T-helper 2 cell treated with Interferon-gamma antibody and Interleukin-4, amounts not matched to agents 5 μg/mL and 100 μg/mL, for 36 hours (primary cell): ENCODE data around the gene DPYSL5.

Experiments used
- DNase-seq: peaks from one replicate; pipeline ENCODE4 v3.0.0; 2021; ENCODE audit warnings: low spot score
- H3K27ac Mint-ChIP-seq: one replicate; pipeline ENCODE4 v1.8.0; 2021; ENCODE audit warnings: mild to moderate bottlenecking, mixed read lengths
- H3K27me3 Mint-ChIP-seq: one replicate; pipeline ENCODE4 v1.8.0; 2021; ENCODE audit warnings: low read depth, mixed read lengths
- H3K36me3 Mint-ChIP-seq: one replicate; pipeline ENCODE4 v1.8.0; 2021; ENCODE audit warnings: low read depth, mixed read lengths
- H3K4me1 Mint-ChIP-seq: one replicate; pipeline ENCODE4 v1.8.0; 2021; ENCODE audit warnings: low read depth, mixed read lengths
- H3K4me3 Mint-ChIP-seq: one replicate; pipeline ENCODE4 v1.8.0; 2022; ENCODE audit warnings: mild to moderate bottlenecking, moderate library complexity, mixed read lengths
- H3K9me3 Mint-ChIP-seq: one replicate; pipeline ENCODE4 v1.8.0; 2021; ENCODE audit warnings: mixed read lengths

Gene DPYSL5

DNA sequence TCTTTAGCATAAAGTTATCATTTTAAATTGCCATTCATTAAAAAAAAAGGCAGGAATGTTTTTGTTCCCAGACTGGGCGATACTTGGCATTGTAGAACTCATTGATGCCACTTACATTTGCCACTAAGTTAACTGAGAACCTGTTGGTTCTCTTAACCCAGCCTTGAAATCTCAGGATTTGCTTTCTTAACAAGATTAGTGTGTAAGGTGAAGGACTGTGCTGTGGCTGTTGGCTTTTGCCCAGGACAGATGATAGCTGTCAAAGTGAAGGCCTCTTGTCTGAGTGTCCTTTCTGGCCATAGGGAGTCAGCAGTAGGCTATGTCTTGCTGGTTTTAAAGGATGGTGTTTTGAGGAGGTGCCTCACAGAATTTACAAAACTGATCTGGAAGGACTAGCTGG, 2.6 kb downstream of the DPYSL5 start:
- no peak for DNase-seq
- H3K36me3 Mint-ChIP-seq: no peaks in the 10 kb centered on the region
- peaks cover 58% of the 10 kb centered on the region for H3K27me3 Mint-ChIP-seq
- peaks cover 3% of the 10 kb centered on the region for H3K4me1 Mint-ChIP-seq
- H3K4me3 Mint-ChIP-seq: no peak overlapping the region
- no peak overlapping the region for H3K27ac Mint-ChIP-seq
- H3K9me3 Mint-ChIP-seq: no peaks in the 10 kb centered on the region

DNA sequence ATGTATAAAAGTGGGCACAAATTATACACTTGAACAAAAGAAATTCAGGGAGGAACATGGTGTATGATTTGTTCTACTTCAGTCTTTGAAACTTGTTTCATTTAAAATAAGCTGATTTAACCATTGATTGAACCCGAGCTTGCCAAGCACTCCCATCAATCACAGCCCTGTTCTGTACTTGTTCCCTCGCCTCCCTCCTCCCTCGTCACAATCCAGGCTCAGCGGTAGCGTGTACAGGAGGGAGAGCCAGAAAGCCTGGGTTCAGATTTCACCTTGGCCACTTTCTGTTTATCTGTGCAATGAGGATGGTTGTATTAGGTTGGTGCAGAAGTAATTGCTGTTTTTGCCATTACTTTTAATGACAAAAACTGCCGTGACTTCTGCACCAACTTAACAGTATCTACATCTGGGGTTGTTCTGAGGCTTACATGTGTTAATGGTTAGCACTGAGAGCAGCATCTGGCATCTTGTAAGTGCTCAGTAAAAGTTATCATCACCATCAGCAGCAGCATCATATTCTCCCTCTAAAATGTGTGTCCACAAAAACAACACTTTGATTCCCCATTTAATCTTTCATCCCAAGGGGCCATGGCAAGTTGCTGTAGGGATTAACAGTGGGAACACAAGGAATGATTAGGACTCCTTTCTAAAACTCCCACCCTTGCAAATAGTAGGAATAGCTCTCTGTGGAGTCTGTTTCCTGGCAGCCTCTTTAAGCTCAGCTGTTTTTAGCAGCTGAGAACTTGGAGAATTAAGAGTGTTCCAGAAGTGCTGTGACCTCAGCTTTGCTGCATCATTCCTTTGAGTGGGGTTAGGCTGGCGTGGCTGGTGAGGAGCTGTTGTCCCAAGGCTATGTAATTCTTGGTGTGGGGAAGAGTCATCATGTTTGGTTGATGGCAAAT, 4.7 kb downstream of the DPYSL5 start:
- Mint-ChIP-seq H3K27ac (no peak overlapping the region), H3K4me3 (no peak overlapping the region), H3K4me1 (no peaks in the 10 kb centered on the region), H3K9me3 (no peaks in the 10 kb centered on the region), H3K27me3 (peaks cover 47% of the 10 kb centered on the region), H3K36me3 (no peaks in the 10 kb centered on the region)
- no peak for DNase-seq

DNA sequence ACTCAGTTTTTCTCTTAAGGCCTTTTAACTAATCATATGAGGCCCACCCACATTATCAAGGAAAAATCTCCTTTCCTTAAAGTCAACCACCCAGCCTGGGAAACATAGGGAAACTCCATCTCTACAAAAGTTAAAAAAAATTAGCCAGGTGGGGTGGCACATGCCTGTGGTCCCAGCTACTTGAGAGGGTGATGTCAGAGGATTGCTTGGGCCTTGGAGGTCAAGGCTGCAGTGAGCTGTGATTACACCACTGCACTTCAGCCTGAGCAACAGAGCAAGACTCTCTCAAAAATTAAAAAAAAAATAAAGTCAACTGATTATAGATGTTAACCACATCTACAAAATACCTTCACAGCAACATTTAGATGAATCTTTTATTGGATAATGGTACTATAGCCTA, 5.8 kb downstream of the DPYSL5 start:
- H3K4me1 Mint-ChIP-seq: no peaks in the 10 kb centered on the region
- no peak overlapping the region for H3K4me3 Mint-ChIP-seq
- H3K27ac Mint-ChIP-seq: no peak overlapping the region
- no peaks in the 10 kb centered on the region for H3K36me3 Mint-ChIP-seq
- H3K9me3 Mint-ChIP-seq: no peaks in the 10 kb centered on the region
- peaks cover 44% of the 10 kb centered on the region for H3K27me3 Mint-ChIP-seq
- no peak for DNase-seq

DNA sequence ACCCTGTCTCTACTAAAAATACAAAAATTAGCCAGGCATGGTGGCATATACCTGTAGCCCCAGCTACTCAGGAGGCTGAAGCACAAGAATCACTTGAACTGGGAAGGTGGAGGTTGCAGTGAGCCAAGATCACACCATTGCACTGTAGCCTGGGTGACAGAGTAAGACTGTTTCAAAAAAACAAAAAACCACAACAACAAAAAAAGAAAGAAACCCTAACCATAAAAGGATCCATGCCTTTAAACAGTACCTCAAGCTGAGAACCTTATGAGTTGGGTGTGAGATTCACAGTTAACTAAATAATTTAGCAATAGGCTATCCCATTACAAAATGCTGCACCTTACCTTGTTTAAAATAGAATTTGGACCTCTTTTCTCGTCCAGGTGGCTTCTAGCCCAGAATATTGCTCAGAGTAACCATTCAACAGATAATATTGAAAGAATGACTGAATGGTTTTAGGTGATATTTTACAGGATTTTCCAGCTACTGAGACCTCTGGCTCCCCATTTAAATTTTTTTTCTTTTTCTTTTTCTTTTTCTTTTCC, 6.4 kb downstream of the DPYSL5 start:
- Mint-ChIP-seq H3K4me3 (no peak overlapping the region), H3K27me3 (peaks cover 40% of the 10 kb centered on the region), H3K36me3 (no peaks in the 10 kb centered on the region), H3K27ac (no peak overlapping the region), H3K9me3 (no peaks in the 10 kb centered on the region), H3K4me1 (no peaks in the 10 kb centered on the region)
- DNase-seq: no peak

DNA sequence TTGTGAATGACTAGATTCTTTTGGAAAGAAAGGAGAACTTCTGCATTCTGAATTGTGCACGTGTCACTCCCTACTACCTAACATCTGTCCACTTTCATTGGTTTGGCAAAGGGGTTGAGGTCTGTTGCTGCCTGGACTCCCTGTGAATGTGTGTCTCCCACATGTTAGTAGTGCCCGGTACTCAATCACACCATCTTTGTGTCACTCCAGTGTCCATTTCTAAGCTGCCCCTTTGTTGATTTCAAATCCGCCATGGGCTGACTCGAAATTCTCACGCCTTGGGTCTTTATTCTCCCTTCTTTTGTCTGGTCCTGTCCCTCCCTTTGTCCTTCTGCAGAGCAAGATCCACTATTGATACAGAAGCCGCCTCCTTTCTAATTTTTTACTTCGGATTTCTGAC, 7.5 kb downstream of the DPYSL5 start:
- H3K9me3 Mint-ChIP-seq: no peaks in the 10 kb centered on the region

DNA sequence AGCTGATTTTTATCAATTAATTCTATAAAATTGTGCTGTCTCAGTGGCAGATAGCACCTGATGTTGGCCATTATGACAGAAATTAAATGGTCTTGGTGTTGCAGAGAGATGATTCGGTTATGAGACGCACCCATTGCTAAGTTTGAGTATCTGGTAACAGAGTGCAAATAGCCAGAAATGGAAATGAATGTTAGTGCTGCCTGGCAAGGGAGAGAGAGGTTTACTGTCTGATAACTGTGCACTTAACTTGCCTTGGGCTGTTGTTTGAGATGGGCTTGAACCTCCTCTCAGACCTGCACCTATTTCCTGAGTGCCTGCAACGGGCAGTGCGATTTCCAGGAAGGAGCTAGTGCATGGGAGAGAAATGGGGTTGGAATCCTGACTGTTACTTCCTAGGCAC, 11.7 kb downstream of the DPYSL5 start:
- H3K27ac Mint-ChIP-seq: no peak overlapping the region

More for the DNA sequence above, 7.5 kb downstream of the DPYSL5 start:
- Mint-ChIP-seq H3K36me3 (no peaks in the 10 kb centered on the region), H3K27ac (no peak overlapping the region), H3K27me3 (peaks cover 40% of the 10 kb centered on the region), H3K4me3 (no peak overlapping the region), H3K4me1 (no peaks in the 10 kb centered on the region)
- no peak for DNase-seq

DNA sequence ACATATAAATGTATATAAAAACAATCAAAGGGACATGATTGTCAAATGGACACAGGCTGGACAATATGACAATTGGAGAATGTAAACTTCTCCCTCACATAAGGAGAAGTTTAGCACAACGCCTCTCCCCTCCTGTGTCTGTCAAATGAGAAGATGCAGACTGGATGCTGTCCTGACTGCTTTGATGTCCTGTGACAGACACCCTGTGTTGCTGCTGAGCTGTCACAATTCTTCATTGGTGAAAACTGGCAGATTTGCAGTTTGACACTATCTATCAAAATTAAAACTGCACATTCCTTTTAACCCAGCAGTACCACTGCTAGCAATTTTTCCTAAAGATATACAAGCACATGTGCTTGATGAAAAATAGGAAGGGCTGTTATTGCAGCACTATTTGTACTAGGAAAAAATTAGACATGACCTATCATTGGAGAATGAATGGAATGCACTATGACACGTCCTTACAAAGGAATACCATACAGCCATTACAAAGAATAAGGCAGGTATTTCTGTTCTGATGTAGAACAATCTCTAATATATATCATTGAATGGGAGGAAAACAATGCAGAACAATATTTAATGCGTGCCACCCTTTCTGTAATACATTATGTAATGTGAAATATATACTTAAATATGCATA, 12.4 kb downstream of the DPYSL5 start:
- Mint-ChIP-seq H3K27me3 (peaks cover 31% of the 10 kb centered on the region), H3K9me3 (no peaks in the 10 kb centered on the region)
- DNase-seq: no peak

More for the DNA sequence above, 11.7 kb downstream of the DPYSL5 start:
- H3K27me3 Mint-ChIP-seq: peaks cover 30% of the 10 kb centered on the region
- no peak overlapping the region for H3K4me3 Mint-ChIP-seq
- DNase-seq: no peak
- H3K9me3 Mint-ChIP-seq: no peaks in the 10 kb centered on the region
- no peaks in the 10 kb centered on the region for H3K4me1 Mint-ChIP-seq
- H3K36me3 Mint-ChIP-seq: no peaks in the 10 kb centered on the region

DNA sequence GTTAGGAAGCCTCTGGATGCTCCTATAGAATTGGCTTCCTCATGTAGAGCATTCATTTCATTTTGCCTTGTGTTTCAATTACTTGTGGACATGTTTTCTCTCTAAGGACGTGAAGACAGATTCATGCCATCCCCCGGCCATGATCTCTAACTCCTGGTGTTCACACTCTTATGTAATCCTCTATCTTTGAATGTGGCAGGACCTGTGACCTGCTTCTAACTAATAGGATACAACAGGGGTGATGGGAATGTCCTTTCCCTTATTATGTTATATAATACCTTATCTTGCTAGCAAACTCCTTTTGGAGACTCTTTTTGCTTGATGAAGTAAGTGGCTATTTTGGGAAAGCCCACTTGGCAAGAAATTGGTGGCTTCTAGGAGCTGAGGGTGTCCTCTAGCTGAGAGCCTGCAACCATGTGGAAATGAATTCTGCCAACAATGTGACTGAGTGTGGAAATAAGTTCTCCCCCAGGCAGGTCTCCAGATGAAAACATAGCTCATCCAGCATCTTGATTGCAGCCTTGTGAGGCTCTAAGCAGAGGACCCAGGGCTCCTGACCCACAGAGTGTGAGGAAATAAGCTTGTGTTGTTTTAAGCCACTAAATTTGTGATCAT, 13.8 kb downstream of the DPYSL5 start:
- DNase-seq: no peak
- H3K27me3 Mint-ChIP-seq: peaks cover 24% of the 10 kb centered on the region
- no peaks in the 10 kb centered on the region for H3K36me3 Mint-ChIP-seq

More for the DNA sequence above, 12.4 kb downstream of the DPYSL5 start:
- H3K4me1 Mint-ChIP-seq: no peaks in the 10 kb centered on the region
- no peaks in the 10 kb centered on the region for H3K36me3 Mint-ChIP-seq
- H3K4me3 Mint-ChIP-seq: no peak overlapping the region
- H3K27ac Mint-ChIP-seq: no peak overlapping the region

DNA sequence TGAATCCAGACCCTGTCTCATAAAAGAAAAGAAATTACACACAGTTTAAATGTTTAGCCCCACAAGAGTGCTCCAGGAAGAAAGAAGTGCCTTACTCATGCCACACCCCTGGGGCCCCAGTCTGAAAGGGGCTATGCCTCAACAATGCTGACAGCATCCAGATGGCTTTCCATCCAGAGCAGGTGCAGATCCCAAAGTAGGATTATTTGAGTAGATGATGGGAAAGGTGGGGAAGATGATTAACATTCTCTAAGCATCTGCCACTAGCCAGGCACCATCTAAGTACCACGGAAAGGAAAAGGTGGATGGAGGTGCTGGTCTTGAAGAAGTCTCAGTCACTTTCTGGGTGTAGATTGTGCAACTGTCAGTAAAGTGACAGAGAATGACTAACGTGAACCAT, 16.3 kb downstream of the DPYSL5 start:
- Mint-ChIP-seq H3K4me3 (no peak overlapping the region), H3K27ac (no peak overlapping the region), H3K4me1 (no peaks in the 10 kb centered on the region), H3K9me3 (no peaks in the 10 kb centered on the region), H3K36me3 (no peaks in the 10 kb centered on the region), H3K27me3 (peaks cover 28% of the 10 kb centered on the region)
- no peak for DNase-seq

More for the DNA sequence above, 13.8 kb downstream of the DPYSL5 start:
- H3K4me1 Mint-ChIP-seq: no peaks in the 10 kb centered on the region
- H3K4me3 Mint-ChIP-seq: no peak overlapping the region
- no peaks in the 10 kb centered on the region for H3K9me3 Mint-ChIP-seq
- H3K27ac Mint-ChIP-seq: no peak overlapping the region

DNA sequence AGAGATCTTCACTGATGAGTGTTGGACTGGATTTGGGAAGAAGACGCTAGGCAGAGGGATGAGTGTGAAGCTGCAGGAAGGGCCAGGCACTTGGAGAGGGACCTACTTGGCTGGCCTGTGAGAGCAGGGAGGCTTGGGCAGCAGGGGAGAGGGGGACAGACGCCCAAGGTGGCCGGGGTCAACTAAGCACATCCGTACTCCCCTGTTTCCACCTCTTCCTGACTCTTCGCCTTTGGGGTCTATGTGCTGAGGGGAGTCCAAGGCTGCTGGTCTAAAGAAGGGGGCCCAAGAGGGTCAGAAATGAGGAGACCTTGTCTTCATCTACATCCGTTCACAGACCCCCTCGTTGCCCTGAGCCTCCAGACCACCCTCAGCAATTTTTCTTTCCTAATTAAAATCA, 16.7 kb downstream of the DPYSL5 start:
- Mint-ChIP-seq H3K4me1 (no peaks in the 10 kb centered on the region), H3K27me3 (peaks cover 26% of the 10 kb centered on the region), H3K36me3 (no peaks in the 10 kb centered on the region), H3K9me3 (no peaks in the 10 kb centered on the region), H3K27ac (no peak overlapping the region), H3K4me3 (no peak overlapping the region)
- no peak for DNase-seq

DNA sequence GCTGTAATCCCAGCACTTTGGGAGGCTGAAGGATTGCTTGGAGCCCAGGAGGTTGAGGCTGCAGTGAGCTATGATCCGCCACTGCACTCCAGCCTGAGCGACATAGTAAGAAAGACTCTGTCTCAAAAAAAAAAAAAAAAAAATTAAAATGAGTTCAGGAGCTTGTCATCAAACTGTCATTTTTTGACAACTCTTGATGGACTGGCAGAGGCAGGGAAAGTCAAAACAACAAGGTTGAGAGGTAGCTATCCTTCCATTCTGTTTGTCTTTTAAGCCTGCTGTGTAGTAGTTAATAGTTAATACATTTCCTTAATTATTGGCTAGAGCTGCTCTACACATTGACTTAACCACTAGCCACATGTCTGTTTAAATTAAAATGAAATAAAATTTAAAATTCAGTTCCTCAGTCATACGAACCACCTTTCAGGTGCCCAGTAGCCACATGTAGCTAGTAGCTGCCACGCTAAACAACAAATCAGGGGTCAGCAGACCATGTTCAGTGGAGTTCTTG, 22.7 kb downstream of the DPYSL5 start:
- Mint-ChIP-seq H3K4me1 (no peaks in the 10 kb centered on the region), H3K27me3 (peaks cover 14% of the 10 kb centered on the region), H3K4me3 (no peak overlapping the region), H3K27ac (no peak overlapping the region), H3K9me3 (no peaks in the 10 kb centered on the region), H3K36me3 (no peaks in the 10 kb centered on the region)
- no peak for DNase-seq

DNA sequence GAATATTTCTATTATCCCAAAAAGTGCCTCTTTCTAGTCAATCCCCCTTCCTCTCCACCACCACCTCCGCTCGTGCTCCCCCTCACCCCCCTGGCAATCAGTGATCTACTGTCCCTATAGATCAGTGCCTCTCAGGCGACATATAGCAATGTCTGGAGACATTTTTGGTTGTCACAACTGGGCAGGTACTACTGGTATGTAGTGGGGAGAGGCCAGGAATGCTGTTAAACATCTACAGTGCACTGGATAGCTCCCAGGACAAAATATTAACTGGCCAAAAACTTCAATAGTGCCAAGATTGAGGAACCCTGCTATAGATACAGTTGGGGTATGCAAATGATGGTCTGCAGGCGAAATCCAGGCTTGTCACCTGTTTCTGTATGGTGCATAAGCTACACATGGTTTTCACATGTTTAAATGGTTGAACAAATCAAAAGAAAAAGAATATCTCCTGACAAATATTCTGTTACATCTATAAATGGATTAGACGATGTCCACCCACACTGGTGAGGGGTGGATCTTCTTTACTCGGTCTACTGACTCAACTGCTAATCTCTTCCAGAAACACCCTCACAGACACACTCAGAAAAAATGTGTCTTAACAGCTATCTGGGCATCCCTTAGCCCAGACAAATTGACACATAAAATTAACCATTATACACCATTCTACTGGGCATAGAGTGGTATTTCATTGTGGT, 25.5 kb downstream of the DPYSL5 start:
- Mint-ChIP-seq H3K27me3 (peaks cover 13% of the 10 kb centered on the region), H3K36me3 (no peaks in the 10 kb centered on the region), H3K9me3 (no peaks in the 10 kb centered on the region), H3K4me3 (no peak overlapping the region), H3K27ac (no peak overlapping the region), H3K4me1 (no peaks in the 10 kb centered on the region)
- DNase-seq: no peak

DNA sequence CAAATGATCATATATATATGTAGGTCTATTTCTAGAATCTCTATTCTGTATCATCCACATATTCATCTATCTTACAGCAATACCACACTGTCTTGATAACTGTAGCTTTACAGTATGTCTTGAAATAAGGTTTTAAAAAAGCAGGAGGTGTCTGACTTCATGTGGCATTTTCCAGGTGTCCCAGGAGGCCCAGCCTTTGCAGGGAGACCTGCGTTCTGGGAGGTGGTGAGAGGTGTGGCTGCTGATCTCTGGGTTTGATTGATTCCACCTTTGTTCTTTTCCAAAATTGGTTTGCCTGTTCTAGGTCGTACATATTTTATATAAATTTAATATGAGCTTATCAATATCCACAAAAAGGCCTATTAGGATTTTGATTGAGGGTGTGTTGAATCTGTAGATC, 26.6 kb downstream of the DPYSL5 start:
- no peaks in the 10 kb centered on the region for H3K36me3 Mint-ChIP-seq

More for the DNA sequence above, 26.6 kb downstream of the DPYSL5 start:
- H3K4me3 Mint-ChIP-seq: no peak overlapping the region
- no peaks in the 10 kb centered on the region for H3K9me3 Mint-ChIP-seq
- no peak overlapping the region for H3K27ac Mint-ChIP-seq
- DNase-seq: no peak
- peaks cover 8% of the 10 kb centered on the region for H3K27me3 Mint-ChIP-seq
- no peaks in the 10 kb centered on the region for H3K4me1 Mint-ChIP-seq
